Right renal cortex interstitium (tissue), 3 donors: ENCODE data around the gene ARGFX. TPM values are rescaled to one million over a fixed set of nuclear protein-coding genes. Genes with fewer than 3 reads are reported as not detected.
A peak's percentile ranks its signal among the peaks of the same experiment; 100 is the strongest.
"Not testable (repeated sequence)": the region's sequence is repeated elsewhere in the genome, so short reads cannot be mapped to it uniquely, and the experiment has no call there.

Source experiments
- DNase-seq, 3 donors: peaks; one replicate each; pipeline ENCODE4 v3.0.0-alpha.2; 2013; ENCODE audit warnings: low read depth in 3 of 3, low spot score in 2 of 3
- polyA plus RNA-seq, 3 donors: library from polyadenylated mRNA; unstranded; fragments of 120-200 nt; gene quantifications; one replicate each; pipeline ENCODE4 v1.2.1, GENCODE V29; 2013; ENCODE audit not compliant: insufficient read length in 3 of 3

Gene ARGFX
- polyA plus RNA-seq = not detected

DNA sequence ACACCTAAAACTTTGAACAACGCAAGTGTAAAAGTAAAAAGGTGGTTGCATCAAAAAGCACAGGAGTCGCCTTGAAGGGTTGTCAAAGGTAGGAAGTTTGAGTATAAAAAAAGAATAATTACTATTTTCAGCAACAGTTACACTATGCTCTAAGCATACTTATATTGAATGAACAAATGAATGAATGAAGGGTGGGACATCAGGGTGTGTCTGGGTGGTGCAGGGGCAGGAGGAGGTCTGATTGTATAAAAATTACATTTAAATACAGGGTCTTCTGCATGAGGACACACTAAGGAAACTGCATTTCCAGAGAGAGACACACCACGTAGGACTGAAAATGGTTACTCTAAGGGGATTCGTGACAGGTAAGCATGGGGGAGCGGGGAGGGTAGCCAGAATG is at the start of gene ARGFX:
Gene ARGFX, plus strand, starts transcription at position 301 of the 400 bp plus-strand sequence. CDS start 2,765 bp downstream, outside the sequence.
- DNase-seq = no peak

DNA sequence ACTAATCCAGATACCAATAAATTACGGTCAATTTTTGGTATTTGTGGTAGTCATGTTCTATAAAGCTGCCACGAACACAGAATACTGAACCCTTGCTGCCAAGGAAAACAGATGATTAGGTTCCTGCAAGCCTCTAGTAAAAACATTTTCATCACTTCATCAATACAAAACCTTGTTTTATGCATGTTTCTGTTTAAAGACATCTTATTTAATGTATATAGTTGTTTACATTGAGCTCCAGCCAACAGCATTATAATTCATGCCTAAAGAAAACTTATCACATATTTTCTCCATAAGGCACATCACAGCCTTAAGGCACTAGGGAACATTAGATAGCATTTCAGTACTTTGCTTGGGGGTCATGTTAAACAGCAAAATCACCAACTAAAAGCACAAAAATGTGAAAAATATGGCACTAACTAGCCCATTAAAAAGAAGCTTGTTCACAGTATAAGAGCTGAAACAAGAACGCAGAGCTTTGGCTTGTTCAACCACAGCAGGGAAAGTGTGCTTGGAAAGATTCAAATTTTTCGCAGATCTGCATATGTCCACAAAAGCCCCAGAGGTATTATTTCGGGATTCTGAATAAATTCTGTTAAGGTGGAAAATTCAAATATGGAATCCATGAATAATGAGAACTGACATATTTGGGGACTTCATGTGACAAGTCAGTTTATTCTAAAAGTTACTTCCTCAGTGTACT is 49.6 kb upstream of the ARGFX start:
- DNase-seq = no peak

DNA sequence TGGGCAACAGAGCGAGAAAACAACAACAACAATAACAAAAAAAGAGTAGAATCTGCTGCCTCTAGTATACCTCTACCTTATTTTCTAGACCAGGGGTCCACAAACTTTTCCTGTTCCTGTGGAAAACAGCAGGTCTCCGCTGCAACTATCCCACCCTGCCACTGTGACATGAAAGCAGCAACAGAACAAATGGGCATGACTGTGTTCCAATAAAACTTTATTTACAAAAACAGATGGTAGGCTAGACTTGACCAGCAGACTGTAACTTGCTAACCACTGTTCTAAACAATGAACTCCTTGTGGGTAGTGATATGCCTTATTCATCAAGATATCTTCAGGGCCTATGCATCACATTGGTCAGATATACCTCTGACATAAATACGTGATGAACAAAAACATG is 47.2 kb upstream of the ARGFX start:
- DNase-seq = no peak

DNA sequence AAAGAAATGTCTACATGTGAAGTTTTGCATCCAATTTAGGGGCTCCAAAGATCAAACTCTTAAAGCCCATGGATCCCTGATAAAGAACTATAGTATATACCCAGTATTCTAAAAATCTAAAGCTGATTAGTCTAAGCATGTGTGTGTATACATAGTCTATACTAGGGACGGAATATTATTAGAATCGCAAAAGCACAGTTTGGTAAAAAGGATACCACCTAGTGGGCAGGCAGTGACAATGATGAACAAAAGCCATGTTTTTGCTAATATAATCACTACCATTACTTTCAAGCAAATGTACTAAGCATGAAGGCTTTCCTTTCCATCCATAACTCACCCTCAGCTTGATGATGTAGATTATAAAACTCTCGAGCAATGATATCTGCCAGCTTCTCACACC is 38.4 kb upstream of the ARGFX start:
- no peak for DNase-seq

DNA sequence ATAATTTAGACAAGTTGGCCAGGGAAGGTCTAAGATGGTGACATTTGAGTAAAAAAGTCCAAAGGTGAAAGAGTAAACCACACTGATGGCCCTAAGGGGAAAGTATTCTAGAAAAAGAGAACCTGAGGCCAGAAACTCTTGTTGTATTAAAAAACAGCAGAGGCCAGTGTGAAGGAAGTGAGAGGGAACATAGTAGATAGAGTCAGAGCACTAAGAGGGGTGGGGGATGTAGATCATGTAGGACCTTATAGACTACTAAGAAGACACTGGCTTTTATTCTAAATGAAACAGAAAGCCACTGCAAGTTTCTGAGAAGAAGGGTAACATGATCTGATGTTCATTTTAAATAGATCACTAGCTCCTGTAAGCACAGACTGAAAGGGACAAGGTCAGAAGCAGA is 36.5 kb upstream of the ARGFX start:
- no peak for DNase-seq

DNA sequence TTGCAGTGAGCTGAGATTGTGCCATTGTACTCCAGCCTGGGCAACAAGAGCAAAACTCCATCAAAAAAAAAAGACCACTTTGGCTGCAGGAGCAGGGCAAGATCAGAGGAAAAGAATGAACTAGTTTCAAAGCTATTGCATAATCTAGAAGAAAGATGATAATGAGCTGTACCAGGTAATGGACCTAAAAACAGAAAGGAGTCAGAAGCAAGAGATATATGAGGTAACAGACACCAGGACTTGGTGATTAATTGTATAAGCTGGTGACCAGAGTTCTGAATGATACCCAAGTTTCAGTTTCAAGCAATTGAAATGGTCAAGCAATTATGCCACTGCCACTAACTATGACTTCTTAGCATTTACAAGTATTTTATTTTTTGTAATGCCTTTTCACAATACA is 24.8 kb upstream of the ARGFX start:
- DNase-seq = no peak

DNA sequence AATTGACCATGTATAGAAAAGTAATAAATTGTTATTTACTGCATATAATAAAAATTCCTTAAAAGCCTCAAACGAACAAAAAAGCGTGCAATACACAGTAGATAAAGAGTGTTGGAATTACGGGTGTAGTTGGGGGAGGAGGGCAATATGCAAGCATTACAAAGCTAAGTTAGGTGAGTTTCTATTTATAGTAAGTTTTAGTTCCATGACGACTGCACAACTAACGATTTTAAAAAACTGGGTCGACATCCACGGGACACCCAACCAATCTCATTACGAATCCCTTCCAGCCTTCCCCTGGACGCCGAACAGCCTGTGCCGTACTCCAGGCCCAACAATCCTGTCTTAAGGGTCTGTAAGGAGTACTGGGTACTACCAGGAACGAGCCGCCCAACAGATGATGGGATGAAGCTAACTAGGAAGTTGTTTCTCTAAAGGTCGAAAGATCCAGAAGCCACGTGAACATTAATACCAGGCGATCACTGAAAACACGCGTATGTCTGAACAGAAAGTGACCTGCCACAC is 22.6 kb upstream of the ARGFX start:
- no peak for DNase-seq

DNA sequence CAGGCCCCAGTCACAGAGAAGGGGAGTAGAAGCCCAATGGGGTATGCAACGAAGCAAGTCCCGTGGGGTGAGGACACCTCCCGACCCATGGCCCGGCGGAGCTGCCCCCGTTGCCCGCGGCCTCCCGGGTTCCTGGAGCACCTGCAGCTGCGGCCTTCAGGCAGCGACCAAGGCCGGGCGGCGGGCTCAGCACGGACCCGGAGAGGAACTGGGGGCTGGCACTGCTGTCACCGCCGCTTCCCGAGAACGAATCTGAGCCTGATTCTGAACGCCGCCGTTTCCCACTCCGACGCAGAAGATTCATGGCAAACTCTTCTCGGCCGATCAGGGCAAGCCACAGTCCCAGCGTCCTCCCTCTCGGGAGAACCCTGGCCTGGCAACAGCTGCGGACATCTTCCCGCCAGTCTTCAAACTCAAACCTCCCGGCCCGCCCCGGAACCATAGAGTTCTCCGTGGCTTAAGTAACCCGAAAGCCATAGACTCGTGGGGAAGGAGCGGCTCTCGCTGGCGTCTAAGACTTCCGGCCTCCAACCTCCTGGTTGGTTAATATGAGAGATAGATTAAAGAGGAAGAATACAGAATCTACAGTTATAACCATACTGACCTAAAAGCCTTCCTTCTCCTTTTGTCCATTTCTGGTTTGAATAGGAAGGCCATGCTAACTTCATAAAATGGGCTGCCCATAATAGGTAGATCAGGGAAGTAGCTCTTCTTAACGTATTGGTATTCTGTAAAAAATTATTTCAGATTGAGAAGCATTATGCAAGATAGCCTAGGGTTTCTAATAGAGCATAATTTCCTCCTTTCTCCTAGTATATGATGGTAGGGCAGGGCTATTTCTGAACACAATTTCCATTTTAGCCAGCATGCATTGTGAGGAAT is 21.9 kb upstream of the ARGFX start, which contains the start of gene POLQ:
Gene POLQ, minus strand, starts transcription at position 415 of the 882 bp plus-strand sequence. Its CDS starts 111 bp downstream, at position 304.
- peak; percentile 81 to 86 (median 85) for DNase-seq

DNA sequence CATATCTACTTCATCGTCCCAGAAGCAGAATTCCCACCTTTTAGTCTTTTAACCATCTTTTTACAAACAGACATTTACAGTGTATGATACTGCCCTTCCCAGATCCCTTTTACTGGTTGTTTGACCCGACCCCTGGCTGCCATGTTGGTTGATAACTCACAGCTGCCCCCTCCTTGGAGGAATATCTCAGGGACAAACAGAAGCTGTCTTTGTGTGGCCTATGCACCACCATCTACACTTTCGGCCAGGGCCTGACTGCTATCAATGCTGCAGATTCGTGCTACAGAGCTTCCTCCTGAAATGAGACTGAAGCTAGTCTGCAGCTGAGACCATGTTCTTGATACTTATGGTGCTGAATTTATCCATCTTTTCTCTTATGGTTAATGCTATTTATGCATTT is 15.4 kb upstream of the ARGFX start:
- no peak for DNase-seq

DNA sequence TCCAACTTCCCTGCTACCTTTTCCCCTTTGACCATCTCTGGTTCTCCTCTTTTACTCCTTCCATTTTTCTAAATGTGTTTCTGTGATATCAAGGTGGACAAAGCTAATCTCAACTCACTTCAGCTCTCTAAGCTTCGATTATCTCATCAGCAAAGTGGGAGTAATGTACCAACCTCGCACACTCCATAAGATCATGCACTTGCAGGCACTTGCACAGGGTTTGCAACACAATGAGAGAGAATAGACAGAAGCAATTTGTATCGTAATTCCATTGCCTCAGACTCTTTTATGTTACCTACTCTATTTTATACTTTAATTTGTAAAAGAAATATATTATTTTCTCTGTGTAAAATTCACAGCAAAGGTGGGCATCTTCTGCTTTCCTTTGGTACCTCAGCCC is 15.0 kb upstream of the ARGFX start:
- DNase-seq = no peak

DNA sequence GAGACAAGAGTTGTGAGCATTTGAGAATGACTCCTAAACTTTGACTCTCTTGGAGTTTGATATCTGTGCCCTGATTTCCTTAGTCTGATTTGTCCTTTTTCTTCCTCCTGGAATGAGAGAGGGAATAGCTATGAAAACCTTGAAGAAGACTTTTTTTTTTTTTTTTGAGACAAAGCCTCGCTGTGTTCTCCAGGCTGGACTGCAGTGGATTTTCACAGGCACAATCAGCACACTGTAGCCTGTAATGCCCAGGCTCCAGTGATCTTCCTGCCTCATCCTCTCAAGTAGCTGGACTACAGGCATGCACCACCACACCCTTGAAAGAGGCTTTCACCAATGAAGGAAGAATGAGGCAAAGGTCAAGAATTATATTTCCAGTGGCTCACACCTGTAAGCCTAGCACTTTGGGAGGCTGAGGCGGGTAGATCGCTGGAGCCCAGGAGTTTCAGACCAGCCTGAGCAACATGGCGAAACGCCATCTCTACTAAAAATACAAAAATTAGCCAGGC is 10.3 kb upstream of the ARGFX start:
- DNase-seq = no peak

DNA sequence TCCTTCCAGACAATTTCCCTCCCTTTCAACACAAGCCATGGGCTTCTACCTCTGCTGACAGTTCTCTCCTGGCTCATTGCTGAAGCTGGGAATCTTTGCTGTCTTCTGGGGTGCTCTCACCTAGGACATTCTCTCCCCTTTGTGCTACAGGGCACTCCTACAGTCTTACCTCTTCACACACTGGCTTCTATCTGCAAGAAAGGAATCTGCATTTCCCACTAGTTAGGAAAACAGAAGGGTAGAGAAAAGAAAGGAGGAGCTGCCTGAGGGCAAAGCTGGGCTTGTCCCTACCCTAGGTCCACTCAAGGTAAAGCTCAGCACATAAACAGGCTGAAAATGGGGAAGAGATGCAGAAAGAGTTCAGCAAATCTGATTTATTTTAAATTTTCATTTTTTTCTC is 5.6 kb upstream of the ARGFX start:
- no peak for DNase-seq

DNA sequence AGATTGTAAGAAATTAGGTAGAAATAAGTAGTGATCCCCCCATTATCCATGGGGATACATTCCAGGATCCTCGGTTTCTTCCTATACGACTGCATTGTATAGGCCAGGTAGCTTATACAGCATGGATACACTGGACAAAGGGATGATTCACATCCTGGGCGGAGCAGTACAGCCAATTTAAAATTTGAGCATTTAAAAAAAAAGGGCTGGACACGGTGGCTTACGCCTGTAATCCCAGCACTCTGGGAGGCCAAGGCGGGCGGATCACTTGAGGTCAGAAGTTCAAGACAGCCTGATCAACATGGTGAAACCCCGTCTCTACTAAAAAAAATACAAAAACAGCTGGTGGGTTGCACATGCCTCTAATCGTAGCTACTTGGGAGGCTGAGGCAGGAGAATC is 976 bp upstream of the ARGFX start:
- DNase-seq = no peak

DNA sequence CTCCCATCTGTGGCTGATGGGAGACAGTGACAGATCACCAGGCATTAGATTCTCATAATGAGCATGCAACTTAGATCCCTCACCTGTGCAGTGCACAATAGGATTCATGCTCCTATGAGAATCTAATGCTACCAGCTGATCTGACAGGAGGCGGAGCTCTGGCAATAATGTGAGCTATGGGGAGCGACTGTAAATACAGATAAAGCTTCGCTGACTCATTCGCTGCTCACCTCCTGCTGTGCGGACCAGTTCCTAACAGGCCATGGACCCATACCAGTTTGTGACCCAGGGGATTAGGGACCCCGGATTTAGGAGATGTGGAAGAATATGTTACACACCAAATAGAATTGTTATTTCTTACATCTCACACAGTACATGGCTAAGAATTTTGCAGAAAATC is 6.7 kb downstream of the ARGFX start:
- DNase-seq = no peak

DNA sequence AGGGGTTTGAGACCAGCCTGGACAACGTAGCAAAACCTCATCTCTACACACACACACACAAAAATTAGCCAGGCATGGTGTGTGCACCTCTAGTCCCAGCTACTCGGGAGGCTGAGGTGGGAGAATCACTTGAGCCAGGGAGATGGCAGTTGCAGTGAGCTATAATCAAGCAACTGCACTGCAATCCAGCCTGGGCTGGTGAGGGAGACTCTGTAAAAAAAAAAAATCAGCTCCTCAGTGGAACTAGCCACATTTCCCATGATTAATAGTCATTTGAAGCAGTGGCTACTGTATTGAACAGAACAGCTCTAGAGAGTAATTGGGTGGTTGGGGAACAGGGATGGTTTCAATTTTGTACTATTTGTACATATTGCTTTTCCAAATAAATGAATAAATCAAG is 13.9 kb downstream of the ARGFX start:
- DNase-seq = no peak

DNA sequence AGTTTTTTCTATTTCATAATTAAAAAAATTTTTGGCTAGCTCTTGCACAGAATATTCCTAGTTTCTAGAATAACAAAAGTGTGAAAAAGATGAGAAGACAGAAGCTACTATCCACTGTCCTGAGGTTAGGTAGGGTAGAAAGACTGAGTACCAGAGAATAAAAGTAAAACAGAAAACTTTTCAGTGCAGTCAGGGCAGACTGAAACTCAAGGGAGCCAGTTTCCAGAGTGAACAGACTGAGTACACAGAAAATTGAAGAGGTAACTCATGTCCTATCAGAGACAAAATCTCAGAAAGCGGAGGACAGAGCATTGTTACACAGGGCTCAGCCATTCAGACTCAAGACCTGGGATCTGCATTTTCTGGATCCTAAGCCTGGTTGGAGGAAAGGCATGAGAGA is 16.7 kb downstream of the ARGFX start:
- no peak for DNase-seq

DNA sequence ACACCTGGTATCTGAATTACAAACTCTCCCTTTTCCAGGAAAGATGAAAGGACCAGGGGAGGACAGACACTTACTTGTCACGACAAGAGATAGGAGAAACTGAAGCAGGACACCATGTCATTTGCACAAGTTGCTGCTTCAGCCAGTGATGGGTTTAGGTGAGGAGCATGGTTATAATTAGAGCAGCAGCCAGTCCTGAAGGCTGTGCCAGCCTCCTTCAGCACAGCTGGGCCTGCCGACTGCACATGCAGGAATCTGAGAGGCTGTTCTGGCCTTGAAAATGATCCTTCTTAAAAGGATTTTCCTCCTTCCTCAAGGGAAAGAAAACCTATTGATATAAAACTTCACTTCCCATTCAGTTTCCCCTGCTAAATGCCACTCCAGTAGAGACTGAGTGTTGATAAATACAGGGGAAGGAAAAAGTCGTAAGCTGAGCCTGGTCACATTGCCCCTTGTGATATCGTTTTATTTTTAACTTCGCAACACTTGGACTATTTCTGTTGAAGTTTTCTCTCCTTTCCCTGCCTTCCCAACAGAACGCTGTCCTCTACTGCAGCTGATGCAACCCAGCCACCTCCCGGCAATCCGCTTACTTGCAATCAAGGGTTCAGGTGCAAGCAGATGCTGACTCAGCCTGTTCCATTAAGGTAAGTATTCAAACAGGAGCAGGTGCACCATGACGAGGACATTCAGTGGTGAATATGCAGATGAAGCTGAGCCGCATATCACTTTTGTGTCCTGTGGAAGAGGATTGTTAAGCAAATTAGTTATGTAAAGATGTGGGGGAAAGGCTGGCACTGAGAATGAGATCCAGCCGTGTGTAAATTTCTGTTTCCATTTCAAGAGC is 25.3 kb downstream of the ARGFX start, which contains the start of gene FBXO40:
Gene FBXO40, plus strand, starts transcription at position 524 of the 847 bp plus-strand sequence. CDS start 27,197 bp downstream, outside the sequence.
- DNase-seq = no peak

DNA sequence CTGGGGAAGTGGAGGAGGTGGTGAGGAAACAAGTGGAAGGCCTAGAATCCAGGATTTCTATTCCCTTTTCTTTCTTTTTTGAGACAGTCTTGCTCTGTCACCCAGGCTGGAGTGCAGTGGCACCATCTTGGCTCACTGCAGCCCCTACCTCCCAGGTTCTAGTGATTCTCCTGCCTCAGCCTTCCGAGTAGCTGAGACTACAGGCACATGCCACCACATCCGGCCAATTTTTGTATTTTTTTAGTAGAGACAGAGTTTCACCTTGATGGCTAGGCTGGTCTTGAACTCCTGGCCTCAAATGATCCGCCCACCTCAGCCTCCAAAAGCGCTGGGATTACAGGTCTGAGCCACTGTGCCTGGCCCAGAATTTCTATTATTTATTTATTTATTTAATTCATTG is 26.1 kb downstream of the ARGFX start:
- DNase-seq = not testable (repeated sequence)

DNA sequence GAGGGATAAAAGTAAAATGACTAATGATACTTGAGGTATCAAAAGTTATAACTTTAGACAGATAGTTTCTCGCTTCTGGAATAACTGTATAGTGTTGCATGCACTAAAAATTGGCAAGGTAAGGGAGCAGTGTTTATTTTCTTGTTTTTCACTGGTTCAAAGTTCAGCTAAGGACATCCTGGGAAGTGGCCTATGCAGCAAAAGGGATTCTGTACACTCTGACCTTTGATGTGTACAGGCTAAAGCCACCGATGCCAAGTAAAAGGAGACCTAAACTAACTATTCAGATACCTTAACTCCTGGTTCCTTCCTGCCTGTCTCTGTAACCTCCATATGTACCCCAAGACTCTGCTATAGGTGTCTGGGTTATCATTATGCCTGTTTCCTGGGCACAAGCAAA is 27.1 kb downstream of the ARGFX start:
- DNase-seq = no peak

DNA sequence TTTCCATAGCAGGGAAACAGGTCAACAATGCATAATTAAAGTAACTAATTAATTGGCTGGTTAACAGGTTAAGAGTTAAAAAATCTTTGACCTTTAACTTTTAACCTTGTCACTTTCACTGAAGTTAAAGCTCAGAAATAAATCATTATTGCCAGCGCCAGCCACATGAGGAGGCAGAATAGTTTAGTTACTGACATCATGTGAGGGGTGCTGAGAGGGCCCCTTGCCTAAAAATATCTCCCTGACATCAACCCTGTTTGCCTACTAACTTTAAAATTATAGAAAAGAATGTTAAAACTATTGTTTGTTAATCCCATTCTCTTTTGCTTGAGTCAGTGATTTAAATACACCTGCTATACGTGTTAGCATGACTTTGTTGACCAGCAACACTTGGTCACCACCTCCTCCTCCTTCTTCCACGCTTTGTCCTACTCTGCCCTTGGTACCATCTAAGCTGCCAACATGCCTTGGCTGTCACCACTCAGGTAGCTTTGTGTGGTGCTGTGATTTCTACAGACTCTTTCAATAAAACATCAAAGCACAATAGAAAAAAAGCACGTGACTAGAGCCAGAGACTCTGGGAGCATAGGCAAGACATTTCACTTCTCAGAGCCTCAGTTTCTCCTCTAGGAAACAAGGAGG is 28.1 kb downstream of the ARGFX start:
- no peak for DNase-seq
